GM18502 (cell line): Measurements from ENCODE around the gene IFRD1.
"Not testable (repeated sequence)": the region's sequence is repeated elsewhere in the genome, so short reads cannot be mapped to it uniquely, and the experiment has no call there.

Source experiments
- ATAC-seq: cut with Tn5 transposase; IDR thresholded peaks from one replicate; pipeline ENCODE4 v1.9.1; 2021; ENCODE audit warnings: mild to moderate bottlenecking; ENCODE audit not compliant: unreplicated experiment, poor library complexity

IFRD1 gene

GRCh38 chr7:112437072-112437471, 13.2 kb upstream of the IFRD1 start:
- ATAC-seq = no peak

- ATAC-seq = no peak
Observed at GRCh38 chr7:112439476-112439875, 10.8 kb upstream of the IFRD1 start.

GRCh38 chr7:112442210-112442609, 8.1 kb upstream of the IFRD1 start:
- no peak for ATAC-seq

GRCh38 chr7:112444505-112444904, 5.8 kb upstream of the IFRD1 start:
- no peak for ATAC-seq

GRCh38 chr7:112446431-112446830, 3.8 kb upstream of the IFRD1 start:
- no peak for ATAC-seq

GRCh38 chr7:112447406-112447805, 2.9 kb upstream of the IFRD1 start:
- ATAC-seq = no peak

GRCh38 chr7:112448381-112448780, 1.9 kb upstream of the IFRD1 start:
- ATAC-seq = no peak

- ATAC-seq = no peak
Observed at GRCh38 chr7:112448891-112449290, 1.4 kb upstream of the IFRD1 start.

GRCh38 chr7:112449353-112449752, 907 bp upstream of the IFRD1 start:
- ATAC-seq = no peak

- peak; percentile 79 for ATAC-seq
Observed at GRCh38 chr7:112450807-112451761, 824 bp downstream of the IFRD1 start.

- ATAC-seq = no peak
Observed at GRCh38 chr7:112452102-112452888, 2.0 kb downstream of the IFRD1 start.

- ATAC-seq = no peak
Observed at GRCh38 chr7:112453505-112454171, 3.4 kb downstream of the IFRD1 start.

- not testable (repeated sequence) for ATAC-seq
Observed at GRCh38 chr7:112454191-112454590, 3.9 kb downstream of the IFRD1 start.

- no peak for ATAC-seq
Observed at GRCh38 chr7:112459645-112460044, 9.4 kb downstream of the IFRD1 start.

- ATAC-seq = no peak
Observed at GRCh38 chr7:112462236-112462635, 12.0 kb downstream of the IFRD1 start.

- ATAC-seq = no peak
Observed at GRCh38 chr7:112467867-112468266, 17.6 kb downstream of the IFRD1 start.

- ATAC-seq = no peak
Observed at GRCh38 chr7:112470194-112470593, 19.9 kb downstream of the IFRD1 start.

GRCh38 chr7:112476390-112477052, 26.3 kb downstream of the IFRD1 start:
- ATAC-seq = no peak

GRCh38 chr7:112481121-112481736, 31.0 kb downstream of the IFRD1 start:
- no peak for ATAC-seq
